Measurements from ENCODE around the gene ZBTB46. TPM values are rescaled to one million over a fixed set of nuclear protein-coding genes. Genes with fewer than 3 reads are reported as not detected.
"Not testable (repeated sequence)": the region's sequence is repeated elsewhere in the genome, so short reads cannot be mapped to it uniquely, and the experiment has no call there.

Gene ZBTB46
- polyA plus RNA-seq, 3 donors: 0.07 to 2.3 (median 0.37) TPM

GRCh38 chr20:63854766-63855362 lies 23.8 kb upstream of the ZBTB46 start:
- 8% methylated on average over 16 of the region's 26 CpGs for WGBS (ENCODE audit: insufficient coverage)
- Histone ChIP-seq H2AFZ (ENCODE audit: insufficient read depth, low read depth, low read length, poor library complexity, severe bottlenecking) (peak overlapping the region; percentile 76), H3K4me2 (replicated peaks; ENCODE audit: extremely low read depth, low read length, poor library complexity, severe bottlenecking) (peak overlapping the region; percentile 58), H3K79me2 (ENCODE audit: insufficient read depth, low read length) (no peaks in the 10 kb centered on the region), H3K27ac (ENCODE audit: low read depth in 1 of 2, low read length in 2 of 2) (peak overlapping the region; percentile 75), H3K4me3 (replicated peaks in 1 of 3; ENCODE audit: low read depth in 2 of 3, low read length in 3 of 3) (peak overlapping the region in 1 of 3 experiments; percentile 55), H3K9ac (ENCODE audit: insufficient read depth, low read length, poor library complexity, severe bottlenecking) (peak overlapping the region; percentile 67), H4K20me1 (ENCODE audit: insufficient read depth, low read length) (no peaks in the 10 kb centered on the region), H3K27me3 (ENCODE audit: control insufficient read depth in 2 of 2, insufficient read depth in 2 of 2, low read length in 2 of 2) (peaks cover 0 to 15% of the 10 kb centered on the region in 2 donors), H3K9me3 (replicated peaks in 1 of 2; ENCODE audit: control insufficient read depth in 1 of 2, insufficient read depth in 1 of 2, low read length in 2 of 2) (no peaks in the 10 kb centered on the region), H3K4me1 (ENCODE audit: control insufficient read depth in 1 of 2, insufficient read depth in 2 of 2, low read length in 2 of 2) (peaks cover 58 to 64% of the 10 kb centered on the region in 2 donors), H3K36me3 (replicated peaks in 1 of 2; ENCODE audit: control insufficient read depth in 1 of 2, insufficient read depth in 2 of 2, low read length in 2 of 2) (no peaks in the 10 kb centered on the region)
- H3K27ac Mint-ChIP-seq: peak overlapping the region in 3 of 7 donors; percentile 15 to 55 (median 50)
- peak overlapping the region; percentile 31 to 48 for H3K4me3 Mint-ChIP-seq
- H3K27me3 Mint-ChIP-seq (ENCODE audit: low read depth in 3 of 3): peaks cover 15 to 63% (median 45%) of the 10 kb centered on the region in 3 donors
- intact Hi-C loops (cut with micrococcal nuclease): loop anchor here in 1 of 2 donors (10.0 kb wide), 1 partner anchor 50 kb away; no protein-coding TSS in a partner anchor
- H3K4me1 Mint-ChIP-seq: peaks cover 54% of the 10 kb centered on the region
- DNase-seq: no peak
- H3K9me3 Mint-ChIP-seq: no peaks in the 10 kb centered on the region
- peaks cover 0 to 9% of the 10 kb centered on the region in 2 donors for H3K36me3 Mint-ChIP-seq
- no peak for TF ChIP-seq CTCF (IDR thresholded peaks at IDR 0.05)

GRCh38 chr20:63854069-63854765 lies 23.2 kb upstream of the ZBTB46 start:
- Histone ChIP-seq H3K27ac (ENCODE audit: low read depth in 1 of 2, low read length in 2 of 2) (peak overlapping the region; percentile 75), H3K27me3 (ENCODE audit: control insufficient read depth in 2 of 2, insufficient read depth in 2 of 2, low read length in 2 of 2) (peaks cover 0 to 15% of the 10 kb centered on the region in 2 donors), H2AFZ (ENCODE audit: insufficient read depth, low read depth, low read length, poor library complexity, severe bottlenecking) (peak overlapping the region; percentile 76), H3K9me3 (replicated peaks in 1 of 2; ENCODE audit: control insufficient read depth in 1 of 2, insufficient read depth in 1 of 2, low read length in 2 of 2) (no peaks in the 10 kb centered on the region), H3K4me1 (ENCODE audit: control insufficient read depth in 1 of 2, insufficient read depth in 2 of 2, low read length in 2 of 2) (peaks cover 52 to 57% of the 10 kb centered on the region in 2 donors), H3K9ac (ENCODE audit: insufficient read depth, low read length, poor library complexity, severe bottlenecking) (peak overlapping the region; percentile 67), H3K79me2 (ENCODE audit: insufficient read depth, low read length) (no peaks in the 10 kb centered on the region), H3K4me2 (replicated peaks; ENCODE audit: extremely low read depth, low read length, poor library complexity, severe bottlenecking) (peak overlapping the region; percentile 58), H3K4me3 (replicated peaks in 1 of 3; ENCODE audit: low read depth in 2 of 3, low read length in 3 of 3) (peak overlapping the region in 1 of 3 experiments; percentile 55), H3K36me3 (replicated peaks in 1 of 2; ENCODE audit: control insufficient read depth in 1 of 2, insufficient read depth in 2 of 2, low read length in 2 of 2) (no peaks in the 10 kb centered on the region), H4K20me1 (ENCODE audit: insufficient read depth, low read length) (no peaks in the 10 kb centered on the region)
- H3K27me3 Mint-ChIP-seq (ENCODE audit: low read depth in 3 of 3): peaks cover 10 to 63% (median 45%) of the 10 kb centered on the region in 3 donors
- peaks cover 48% of the 10 kb centered on the region for H3K4me1 Mint-ChIP-seq
- TF ChIP-seq CTCF (IDR thresholded peaks at IDR 0.05): no peak
- peak overlapping the region; percentile 19 to 86 (median 55) for H3K27ac Mint-ChIP-seq
- no peaks in the 10 kb centered on the region for H3K9me3 Mint-ChIP-seq
- peak; percentile 62 to 86 (median 69) for DNase-seq
- intact Hi-C loops (cut with micrococcal nuclease): loop anchor here in 1 of 2 donors (10.0 kb wide), 1 partner anchor 49 kb away; no protein-coding TSS in a partner anchor
- H3K4me3 Mint-ChIP-seq: peak overlapping the region; percentile 9 to 76
- peaks cover 0 to 4% of the 10 kb centered on the region in 2 donors for H3K36me3 Mint-ChIP-seq
- WGBS (ENCODE audit: insufficient coverage): 3% methylated on average over 14 of the region's 17 CpGs

- H3K4me1 ChIP-seq (ENCODE audit: control insufficient read depth in 1 of 2, insufficient read depth in 2 of 2, low read length in 2 of 2): peaks cover 47 to 52% of the 10 kb centered on the region in 2 donors
- peak overlapping the region; percentile 58 for H3K4me2 ChIP-seq (replicated peaks; ENCODE audit: extremely low read depth, low read length, poor library complexity, severe bottlenecking)
- H3K36me3 ChIP-seq (replicated peaks in 1 of 2; ENCODE audit: control insufficient read depth in 1 of 2, insufficient read depth in 2 of 2, low read length in 2 of 2); H3K36me3 Mint-ChIP-seq; DNase-seq; H4K20me1 ChIP-seq (ENCODE audit: insufficient read depth, low read length); H3K9me3 ChIP-seq (replicated peaks in 1 of 2; ENCODE audit: control insufficient read depth in 1 of 2, insufficient read depth in 1 of 2, low read length in 2 of 2); H3K79me2 ChIP-seq (ENCODE audit: insufficient read depth, low read length); H3K9me3 Mint-ChIP-seq: not testable (repeated sequence)
- peak overlapping the region; percentile 37 to 76 for H3K4me3 Mint-ChIP-seq
- H3K4me1 Mint-ChIP-seq: peaks cover 43% of the 10 kb centered on the region
- H3K27ac Mint-ChIP-seq: peak overlapping the region in 6 of 7 donors; percentile 19 to 86 (median 59)
- H3K9ac ChIP-seq (ENCODE audit: insufficient read depth, low read length, poor library complexity, severe bottlenecking): peak overlapping the region; percentile 67
- intact Hi-C loops (cut with micrococcal nuclease): loop anchor here in 1 of 2 donors (10.0 kb wide), 1 partner anchor 49 kb away; no protein-coding TSS in a partner anchor
- H2AFZ ChIP-seq (ENCODE audit: insufficient read depth, low read depth, low read length, poor library complexity, severe bottlenecking): peak overlapping the region; percentile 76
- WGBS (ENCODE audit: insufficient coverage): 49% methylated on average over 4 of the region's 4 CpGs
- peaks cover 0 to 15% of the 10 kb centered on the region in 2 donors for H3K27me3 ChIP-seq (ENCODE audit: control insufficient read depth in 2 of 2, insufficient read depth in 2 of 2, low read length in 2 of 2)
- H3K27me3 Mint-ChIP-seq (ENCODE audit: low read depth in 3 of 3): peaks cover 10 to 62% (median 46%) of the 10 kb centered on the region in 3 donors
- peak overlapping the region in 1 of 3 experiments; percentile 55 for H3K4me3 ChIP-seq (replicated peaks in 1 of 3; ENCODE audit: low read depth in 2 of 3, low read length in 3 of 3)
- peak overlapping the region; percentile 75 for H3K27ac ChIP-seq (ENCODE audit: low read depth in 1 of 2, low read length in 2 of 2)
These were observed 22.6 kb upstream of the ZBTB46 start for GRCh38 chr20:63853733-63854068.
